ENCODE data around the gene AARS2.

DNA sequence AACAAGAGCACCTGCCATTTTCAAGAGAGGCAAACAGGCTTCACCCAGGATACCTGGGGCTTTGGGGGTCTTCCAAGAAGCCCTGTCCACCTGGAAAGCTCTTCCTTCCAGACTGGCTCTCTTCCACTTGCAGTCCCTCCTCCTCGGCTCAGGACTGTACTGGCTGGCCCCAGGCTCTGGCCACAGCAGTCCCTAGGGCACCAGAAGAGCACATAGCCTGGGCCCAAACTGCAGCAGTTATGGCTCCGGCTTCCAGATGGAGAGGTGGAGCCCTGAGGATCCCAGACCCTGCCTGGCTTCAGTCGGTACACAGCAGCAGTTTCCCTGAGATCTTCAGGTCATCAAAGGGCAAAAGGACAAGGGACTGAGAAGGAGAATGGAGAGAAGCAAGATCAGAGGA is 54.2 kb downstream of the AARS2 start:
- TF ChIP-seq, protein P1, sequence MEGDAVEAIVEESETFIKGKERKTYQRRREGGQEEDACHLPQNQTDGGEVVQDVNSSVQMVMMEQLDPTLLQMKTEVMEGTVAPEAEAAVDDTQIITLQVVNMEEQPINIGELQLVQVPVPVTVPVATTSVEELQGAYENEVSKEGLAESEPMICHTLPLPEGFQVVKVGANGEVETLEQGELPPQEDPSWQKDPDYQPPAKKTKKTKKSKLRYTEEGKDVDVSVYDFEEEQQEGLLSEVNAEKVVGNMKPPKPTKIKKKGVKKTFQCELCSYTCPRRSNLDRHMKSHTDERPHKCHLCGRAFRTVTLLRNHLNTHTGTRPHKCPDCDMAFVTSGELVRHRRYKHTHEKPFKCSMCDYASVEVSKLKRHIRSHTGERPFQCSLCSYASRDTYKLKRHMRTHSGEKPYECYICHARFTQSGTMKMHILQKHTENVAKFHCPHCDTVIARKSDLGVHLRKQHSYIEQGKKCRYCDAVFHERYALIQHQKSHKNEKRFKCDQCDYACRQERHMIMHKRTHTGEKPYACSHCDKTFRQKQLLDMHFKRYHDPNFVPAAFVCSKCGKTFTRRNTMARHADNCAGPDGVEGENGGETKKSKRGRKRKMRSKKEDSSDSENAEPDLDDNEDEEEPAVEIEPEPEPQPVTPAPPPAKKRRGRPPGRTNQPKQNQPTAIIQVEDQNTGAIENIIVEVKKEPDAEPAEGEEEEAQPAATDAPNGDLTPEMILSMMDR (IDR thresholded peaks at IDR 0.05; ENCODE audit: low read depth, low read length, poor library complexity, severe bottlenecking): no peak
- TF ChIP-seq EZH2phosphoT487 (IDR thresholded peaks at IDR 0.05; ENCODE audit: borderline replicate concordance, low read length): no peak
